Activated CD8-positive, alpha-beta memory T cell treated with anti-CD3 and anti-CD28 coated beads for 36 hours (primary cell): ENCODE results near the gene ERCC2. TPM values are rescaled to one million over a fixed set of nuclear protein-coding genes. Genes with fewer than 3 reads are reported as not detected.
"Not testable (repeated sequence)": the region's sequence is repeated elsewhere in the genome, so short reads cannot be mapped to it uniquely, and the experiment has no call there.

Experiments
- CTCF ChIA-PET: fragments of 350-600 bp; sonication (Branson Sonifier 250); formaldehyde crosslinking; loops from one replicate; lab custom pipeline; 2021; ENCODE audit warnings: antibody characterized with exemption; lab: Charles Lee
- POLR2A ChIA-PET: fragments of 350-600 bp; sonication (Branson Sonifier 250); formaldehyde crosslinking; loops from one replicate; lab custom pipeline; 2021; ENCODE audit warnings: antibody characterized with exemption; lab: Charles Lee
- total RNA-seq, 2 experiments: library from RNA; stranded (reverse); gene quantifications; one replicate each; pipeline ENCODE4 v1.2.3, GENCODE V29; 2021

ERCC2 gene
- 10 to 100 TPM; 23.8 to 27.0 TPM for total RNA-seq

DNA sequence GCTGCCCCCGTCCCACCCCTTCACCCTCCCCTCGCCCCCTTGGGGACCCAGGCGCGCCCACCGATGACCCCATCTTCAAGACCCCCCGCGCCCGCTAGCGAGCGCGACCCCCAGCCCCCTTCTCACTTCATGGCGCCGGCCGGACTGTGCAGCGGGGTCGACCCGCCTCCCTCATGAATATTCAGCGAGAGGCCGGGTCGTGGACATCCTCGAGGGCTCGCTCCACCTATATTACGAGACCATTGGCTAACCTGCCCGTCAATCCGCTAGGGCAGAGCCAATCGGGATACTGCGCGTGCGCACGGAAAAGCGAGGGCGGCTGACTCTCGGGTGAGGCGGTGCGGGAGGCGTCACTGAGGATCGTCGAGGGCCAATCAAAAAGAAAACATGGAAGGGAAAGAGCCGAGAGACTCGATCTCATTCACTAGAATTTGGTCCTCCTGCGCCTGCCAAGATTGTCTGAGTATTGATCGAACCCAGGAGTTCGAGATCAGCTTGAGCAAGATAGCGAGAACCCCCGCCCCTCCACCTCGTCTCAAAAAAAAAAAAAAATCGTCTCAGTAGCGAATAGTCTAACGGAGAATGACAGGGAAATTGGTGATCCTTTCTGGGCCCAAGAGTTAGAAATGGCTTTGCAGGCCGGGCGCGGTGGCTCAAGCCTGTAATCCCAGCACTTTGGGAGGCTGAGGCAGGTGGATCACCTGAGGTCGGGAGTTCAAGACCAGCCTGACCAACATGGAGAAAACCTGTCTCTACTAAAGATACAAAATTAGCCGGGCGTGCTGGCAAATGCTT lies at the start of gene ERCC2:
Gene ERCC2, minus strand, starts transcription at position 164 of the 795 bp plus-strand sequence. Its CDS starts 33 bp downstream, at position 131.
- CTCF ChIA-PET, result interaction anchor here (3.1 kb wide), 1 partner anchor 32 kb away, joined by 9 read pairs; no protein-coding TSS in a partner anchor
- POLR2A ChIA-PET, result interaction anchor here (1.0 kb wide), 1 partner anchor 68 kb away, joined by 3 read pairs; no protein-coding TSS in a partner anchor

DNA sequence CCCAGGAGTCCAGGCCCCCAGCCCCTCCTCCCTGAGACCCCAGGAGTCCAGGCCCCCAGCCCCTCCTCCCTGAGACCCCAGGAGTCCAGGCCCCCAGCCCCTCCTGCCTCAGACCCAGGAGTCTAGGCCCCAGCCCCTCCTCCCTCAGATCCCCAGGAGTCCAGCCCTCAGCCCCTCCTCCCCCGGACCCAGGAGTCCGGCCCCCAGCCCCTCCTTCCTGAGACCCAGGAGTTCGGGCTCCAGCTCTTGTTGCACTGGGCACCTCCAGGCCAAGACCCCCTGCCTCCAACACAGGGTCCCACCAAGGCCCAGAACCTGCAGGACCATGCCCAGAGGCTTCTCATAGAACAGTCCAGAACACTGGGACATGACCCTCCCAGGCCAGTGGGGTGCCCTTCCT lies 49.5 kb upstream of the ERCC2 start:
- ChIA-PET POLR2A (interaction anchor here (0.6 kb wide), 1 partner anchor 311 kb away, joined by 5 read pairs; no protein-coding TSS in a partner anchor), CTCF (interaction anchor here (1.6 kb wide), 1 partner anchor 65 kb away, joined by 6 read pairs; no protein-coding TSS in a partner anchor)

DNA sequence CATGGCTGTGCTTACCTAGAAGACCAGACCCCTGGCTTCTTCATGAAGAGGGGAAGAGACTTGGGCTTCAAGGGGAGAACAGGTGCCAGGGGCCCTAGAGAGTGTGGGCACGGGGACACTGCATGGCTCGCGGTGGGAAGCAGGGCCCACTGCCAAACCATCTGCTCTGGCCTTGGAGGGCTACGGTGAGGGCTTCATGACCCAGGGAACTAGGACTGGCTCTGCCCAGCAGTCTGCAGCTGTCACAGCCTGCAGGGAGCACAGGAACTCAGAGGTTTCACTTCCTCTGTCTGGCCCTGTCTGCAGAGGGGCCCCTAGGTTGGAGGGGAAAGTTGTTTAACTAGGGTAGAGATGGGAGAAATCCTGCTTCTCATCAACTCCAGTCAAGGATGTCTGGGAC lies 49.0 kb upstream of the ERCC2 start:
- ChIA-PET POLR2A (interaction anchor here (0.6 kb wide), 1 partner anchor 312 kb away, joined by 5 read pairs; no protein-coding TSS in a partner anchor), CTCF (no interaction called here)

DNA sequence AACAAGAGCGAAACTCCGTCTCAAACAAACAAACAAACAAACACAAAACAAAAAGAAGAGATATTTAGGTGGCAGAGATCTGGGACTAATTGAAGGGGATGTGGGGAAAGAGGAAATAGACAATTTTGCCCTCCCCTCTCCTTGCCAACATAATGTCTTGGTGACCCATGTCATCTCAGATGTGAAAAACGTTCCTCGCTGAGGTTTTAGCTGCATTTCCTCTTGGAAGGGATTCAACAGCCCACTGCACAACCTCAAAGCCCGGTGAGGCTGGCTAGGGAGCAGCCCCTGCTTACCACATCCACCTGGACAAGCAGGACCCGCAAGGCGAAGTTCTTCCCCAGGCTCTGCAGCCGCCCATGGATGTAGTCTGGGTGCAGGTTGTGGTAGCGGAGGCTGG lies 48.4 kb upstream of the ERCC2 start:
- CTCF ChIA-PET, result no interaction called here
- POLR2A ChIA-PET, result no interaction called here

DNA sequence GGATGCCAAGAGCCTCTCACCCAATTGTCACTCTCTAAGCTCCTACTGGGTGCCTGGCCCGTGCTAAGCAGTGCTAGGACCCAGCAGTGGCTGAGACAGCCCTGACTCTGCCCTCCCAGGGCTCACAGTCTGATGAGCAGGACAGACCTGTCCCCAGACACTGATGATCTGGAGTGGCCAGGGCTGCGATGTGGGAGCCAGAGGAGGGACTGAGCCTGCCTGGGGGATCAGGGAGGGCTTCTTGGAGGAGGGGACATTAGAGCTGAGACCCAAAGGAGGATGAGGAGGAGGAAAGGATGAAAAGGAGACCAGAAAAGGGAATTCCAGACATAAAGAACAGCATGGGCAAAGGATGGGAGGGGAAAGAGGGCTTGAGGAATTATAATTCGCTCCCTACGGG lies 46.8 kb upstream of the ERCC2 start:
- ChIA-PET POLR2A (no interaction called here), CTCF (no interaction called here)

DNA sequence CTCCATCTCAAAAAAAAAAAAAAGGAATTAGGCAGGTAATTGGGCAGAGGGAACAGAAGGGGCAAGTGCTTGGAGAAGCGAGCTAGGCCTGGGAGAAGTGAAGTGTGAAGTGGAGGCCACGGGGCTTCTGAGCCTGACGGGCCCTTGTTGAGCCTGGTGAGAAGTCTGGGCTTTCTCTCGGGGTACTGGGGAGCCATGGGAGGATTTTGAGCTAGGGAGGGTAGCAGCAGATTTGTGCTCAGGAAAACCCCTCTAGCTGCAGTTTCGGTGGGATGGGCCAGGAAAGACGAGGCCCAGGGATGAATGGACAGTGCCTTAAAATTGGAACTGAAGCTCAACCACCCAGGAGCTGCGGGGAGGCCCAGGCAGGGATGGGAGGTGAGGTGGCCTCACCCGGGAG lies 44.1 kb upstream of the ERCC2 start:
- ChIA-PET POLR2A (interaction anchor here (0.7 kb wide), 1 partner anchor 10 kb away, joined by 3 read pairs; the partner anchor contains the start of gene PPP1R13L), CTCF (interaction anchor here (1.0 to 2.1 kb wide), 2 partner anchors 10 to 64 kb away, joined by 3 to 5 read pairs; partner anchors contain the start of gene PPP1R13L)

DNA sequence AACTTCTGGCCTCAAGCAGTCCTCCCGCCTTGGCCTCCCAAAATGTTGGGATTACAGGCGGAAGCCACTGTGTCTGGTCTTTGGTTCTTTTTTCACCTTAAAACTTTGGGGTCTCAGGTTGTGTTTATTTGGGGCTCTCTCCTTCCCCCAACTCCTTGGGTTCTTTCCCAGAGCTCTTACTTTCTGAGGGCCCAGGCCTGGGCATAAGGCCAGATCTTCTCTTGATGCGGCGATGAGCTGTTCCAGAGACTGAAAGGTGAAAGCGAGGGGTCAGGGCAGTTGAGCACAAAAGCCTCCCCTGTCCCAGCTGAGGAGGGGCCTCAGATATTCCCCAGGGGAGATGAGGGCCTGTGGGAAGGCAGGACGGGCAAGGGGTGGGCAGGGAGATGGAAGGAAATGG lies 43.1 kb upstream of the ERCC2 start:
- ChIA-PET CTCF (interaction anchor here (1.0 to 2.1 kb wide), 5 partner anchors 8 to 71 kb away, joined by 3 to 6 read pairs (median 3); partner anchors contain the start of gene PPP1R13L), POLR2A (no interaction called here)

DNA sequence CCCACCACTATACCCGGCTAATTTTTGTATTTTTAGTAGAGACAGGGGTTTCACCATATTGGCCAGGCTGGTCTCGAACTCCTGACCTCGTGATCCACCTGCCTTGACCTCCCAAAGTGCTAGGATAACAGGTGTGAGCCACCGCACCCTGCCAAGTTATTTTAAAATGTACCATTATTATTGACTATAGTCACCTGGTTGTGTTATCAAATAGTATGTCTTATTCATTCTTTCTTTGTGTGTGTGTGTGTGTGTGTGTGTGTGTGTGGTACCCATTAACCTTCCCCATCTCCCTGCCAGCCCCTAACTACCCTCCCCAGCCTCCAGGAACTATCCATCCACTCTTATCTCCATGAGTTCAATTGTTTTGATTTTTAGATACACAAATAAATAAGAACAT lies 40.0 kb upstream of the ERCC2 start:
- CTCF ChIA-PET, result interaction anchor here (0.6 kb wide), 1 partner anchor 13 kb away, joined by 3 read pairs; the partner anchor contains the start of gene ERCC1
- POLR2A ChIA-PET, result not testable (repeated sequence)

DNA sequence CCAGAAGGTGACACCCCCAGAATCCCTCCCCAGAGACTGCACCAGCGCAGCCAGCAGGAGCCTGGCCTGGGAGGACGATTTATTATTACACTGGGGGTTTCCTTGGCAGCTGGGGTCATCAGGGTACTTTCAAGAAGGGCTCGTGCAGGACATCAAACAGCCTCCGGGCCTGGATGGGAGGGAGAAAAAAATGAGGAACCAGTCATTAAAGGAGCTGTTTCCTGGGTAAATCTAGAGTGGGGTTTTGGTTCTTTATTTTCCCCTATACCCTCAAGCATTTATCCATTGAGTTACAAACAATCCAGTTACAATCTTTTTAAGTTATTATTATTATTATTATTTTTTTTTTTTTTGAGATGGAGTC lies 39.2 kb upstream of the ERCC2 start:
- POLR2A ChIA-PET, result interaction anchor here (0.6 kb wide), 1 partner anchor 1339 kb away, joined by 4 read pairs; no protein-coding TSS in a partner anchor
- CTCF ChIA-PET, result interaction anchor here (0.6 kb wide), 1 partner anchor 685 kb away, joined by 3 read pairs; no protein-coding TSS in a partner anchor

DNA sequence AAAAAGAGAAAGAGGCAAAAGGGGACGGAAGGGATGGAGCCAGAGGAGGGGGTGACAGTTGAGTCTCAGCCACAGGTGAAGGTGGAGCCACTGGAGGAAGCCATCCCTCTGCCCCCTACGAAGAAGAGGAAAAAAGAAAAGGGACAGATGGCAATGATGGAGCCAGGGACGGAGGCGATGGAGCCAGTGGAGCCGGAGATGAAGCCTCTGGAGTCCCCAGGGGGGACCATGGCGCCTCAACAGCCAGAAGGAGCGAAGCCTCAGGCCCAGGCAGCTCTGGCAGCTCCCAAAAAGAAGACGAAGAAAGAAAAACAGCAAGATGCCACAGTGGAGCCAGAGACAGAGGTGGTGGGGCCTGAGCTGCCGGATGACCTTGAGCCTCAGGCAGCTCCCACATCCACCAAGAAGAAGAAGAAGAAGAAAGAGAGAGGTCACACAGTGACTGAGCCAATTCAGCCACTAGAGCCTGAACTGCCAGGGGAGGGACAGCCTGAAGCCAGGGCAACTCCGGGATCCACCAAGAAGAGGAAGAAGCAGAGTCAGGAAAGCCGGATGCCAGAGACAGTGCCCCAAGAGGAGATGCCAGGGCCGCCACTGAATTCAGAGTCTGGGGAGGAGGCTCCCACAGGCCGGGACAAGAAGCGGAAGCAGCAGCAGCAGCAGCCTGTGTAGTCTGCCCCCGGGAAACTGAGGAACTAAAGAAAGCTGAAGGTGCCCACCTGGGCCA lies 38.6 kb upstream of the ERCC2 start:
- ChIA-PET CTCF (interaction anchor here (0.6 kb wide), 1 partner anchor 685 kb away, joined by 3 read pairs; no protein-coding TSS in a partner anchor), POLR2A (interaction anchor here (0.6 kb wide), 1 partner anchor 1338 kb away, joined by 4 read pairs; no protein-coding TSS in a partner anchor)

DNA sequence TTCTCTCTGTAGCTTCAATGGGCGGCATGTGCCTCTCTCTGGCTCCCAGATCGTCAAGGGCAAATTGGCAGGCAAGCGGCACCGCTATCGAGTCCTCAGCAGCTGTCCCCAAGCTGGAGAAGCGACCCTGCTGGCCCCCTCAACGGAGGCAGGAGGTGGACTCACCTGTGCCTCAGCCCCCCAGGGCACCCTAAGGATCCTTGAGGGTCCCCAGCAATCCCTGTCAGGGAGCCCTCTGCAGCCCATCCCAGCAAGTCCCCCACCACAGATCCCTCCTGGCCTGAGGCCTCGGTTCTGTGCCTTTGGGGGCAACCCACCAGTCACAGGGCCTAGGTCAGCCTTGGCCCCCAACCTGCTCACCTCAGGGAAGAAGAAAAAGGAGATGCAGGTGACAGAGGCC lies 37.7 kb upstream of the ERCC2 start:
- POLR2A ChIA-PET, result interaction anchor here (0.9 kb wide), 1 partner anchor 23 kb away, joined by 3 read pairs; no protein-coding TSS in a partner anchor
- CTCF ChIA-PET, result interaction anchor here (1.1 to 1.5 kb wide), 3 partner anchors 34 to 77 kb away, joined by 3 to 7 read pairs (median 6); no protein-coding TSS in a partner anchor

DNA sequence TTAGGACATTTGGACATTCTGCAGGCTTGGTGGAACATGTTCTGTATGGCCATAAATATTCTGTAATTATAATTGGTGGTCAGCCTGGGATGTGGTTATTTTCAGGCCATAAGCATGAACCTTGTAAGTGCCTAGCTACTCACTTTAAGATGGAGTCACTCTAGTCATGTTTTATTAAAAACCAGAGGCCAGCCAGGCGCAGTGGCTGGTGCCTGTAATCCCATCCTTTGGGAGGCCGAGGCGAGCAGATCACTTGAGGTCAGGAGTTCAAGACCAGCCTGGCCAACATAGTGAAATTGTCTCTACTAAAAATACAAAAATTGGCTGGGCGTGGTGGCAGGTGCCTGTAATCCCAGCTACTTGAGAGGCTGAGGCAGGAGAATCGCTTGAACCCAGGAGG lies 37.2 kb upstream of the ERCC2 start:
- POLR2A ChIA-PET, result interaction anchor here (0.5 to 0.9 kb wide), 2 partner anchors 24 to 119 kb away, joined by 3 read pairs; no protein-coding TSS in a partner anchor
- CTCF ChIA-PET, result interaction anchor here (0.6 to 1.5 kb wide), 4 partner anchors 34 to 300 kb away, joined by 3 to 7 read pairs (median 4); no protein-coding TSS in a partner anchor

DNA sequence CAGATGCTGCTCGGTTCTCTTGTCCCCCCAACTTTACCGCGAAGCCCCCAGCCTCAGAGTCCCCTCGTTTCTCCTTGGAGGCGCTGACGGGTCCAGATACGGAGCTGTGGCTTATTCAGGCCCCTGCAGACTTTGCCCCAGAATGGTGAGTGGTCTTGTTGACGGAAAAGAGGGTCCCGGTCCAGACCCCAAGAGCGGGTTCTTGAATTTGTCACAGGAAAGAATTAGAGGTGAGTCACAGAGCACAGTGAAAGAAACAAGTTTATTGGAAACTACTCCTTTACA lies 36.7 kb upstream of the ERCC2 start:
- ChIA-PET CTCF (interaction anchor here (0.6 to 1.5 kb wide), 4 partner anchors 33 to 301 kb away, joined by 3 to 7 read pairs (median 4); no protein-coding TSS in a partner anchor), POLR2A (no interaction called here)

DNA sequence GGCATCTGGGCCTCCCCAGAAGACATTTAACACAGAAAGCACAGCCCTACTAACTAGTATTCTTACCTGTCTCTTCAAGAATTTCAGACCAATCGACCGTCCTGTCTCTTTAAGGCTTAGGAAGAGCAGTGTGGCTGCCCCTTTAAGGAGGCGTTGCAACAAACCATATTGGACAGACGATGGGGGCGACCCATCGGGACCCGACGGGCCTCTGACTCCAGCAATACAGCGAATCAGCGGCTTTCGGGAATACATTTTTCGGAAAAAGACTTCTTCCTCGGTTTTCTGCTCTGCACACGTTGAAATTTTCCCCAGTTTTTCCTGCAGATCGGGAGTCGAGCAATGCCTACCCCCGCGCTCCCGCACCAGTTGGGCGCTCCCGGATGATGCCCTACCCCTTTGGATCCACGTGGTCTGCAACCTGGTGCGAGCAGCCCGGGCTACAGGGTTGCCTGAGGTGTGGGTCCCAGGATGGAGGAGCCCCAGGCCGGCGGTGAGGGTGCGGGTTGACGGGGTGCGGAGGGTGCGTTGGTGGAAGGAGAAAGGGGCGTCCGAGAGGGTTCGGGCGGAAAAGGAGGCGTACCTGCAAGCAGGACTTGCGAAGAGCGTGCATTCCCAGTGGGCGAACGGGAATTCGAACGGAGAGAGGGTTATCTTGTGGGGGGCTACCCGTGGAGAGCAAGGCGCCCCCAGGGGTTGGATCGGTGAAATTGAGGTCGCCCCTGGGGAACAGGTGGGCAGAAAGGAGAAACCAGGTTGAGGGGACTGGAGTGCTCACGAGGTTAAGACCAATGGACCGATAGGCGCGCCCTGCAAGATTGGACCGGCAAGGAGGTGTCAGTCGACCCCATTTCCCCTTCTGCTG lies 36.1 kb upstream of the ERCC2 start, which contains the start of gene POLR1G:
Gene POLR1G, plus strand, starts transcription at position 419 of the 865 bp plus-strand sequence. Its CDS starts 53 bp downstream, at position 472.
- CTCF ChIA-PET, result interaction anchor here (1.0 to 1.5 kb wide), 4 partner anchors 33 to 79 kb away, joined by 3 to 8 read pairs (median 6); no protein-coding TSS in a partner anchor

DNA sequence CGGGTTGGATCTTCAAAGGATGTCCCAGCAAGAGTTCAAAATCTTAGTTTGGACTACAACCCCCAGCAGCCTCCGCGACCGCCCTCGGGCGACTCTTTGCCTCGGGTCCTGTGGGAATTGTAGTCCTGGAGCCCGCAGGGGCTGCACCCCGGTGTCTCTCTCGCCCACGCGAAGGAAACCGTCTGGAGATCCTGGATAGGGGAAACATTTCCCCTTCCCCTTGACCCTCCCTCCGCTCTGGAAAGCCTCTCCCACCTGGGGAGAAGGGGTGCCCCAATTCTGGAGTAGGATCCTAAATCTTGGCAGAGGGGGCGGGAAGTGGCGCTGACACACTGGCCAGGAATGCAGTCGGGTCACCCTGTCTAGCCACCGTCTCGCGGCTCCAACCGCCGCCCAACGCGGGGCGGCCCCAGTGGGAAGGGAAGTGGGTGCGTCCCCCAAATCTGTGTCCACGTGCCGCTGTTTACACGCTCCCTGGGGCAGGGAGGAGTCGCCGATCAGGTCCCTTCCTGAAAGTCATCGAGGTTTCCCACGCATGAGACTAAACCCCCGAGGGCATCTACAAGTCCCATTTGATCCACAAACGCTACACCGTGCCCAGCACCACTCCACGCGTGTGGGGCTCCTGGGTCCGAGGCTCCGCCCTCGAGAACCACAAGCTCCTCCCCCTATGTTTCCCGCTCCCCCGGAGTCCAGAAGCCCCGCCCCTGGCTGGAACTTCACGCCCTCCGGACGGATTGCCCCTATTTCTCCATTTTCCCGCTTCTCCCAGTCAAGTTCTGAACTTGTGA lies 35.3 kb upstream of the ERCC2 start:
- CTCF ChIA-PET, result interaction anchor here (0.6 to 6.0 kb wide), 6 partner anchors 8 to 257 kb away, joined by 3 to 28 read pairs (median 6); no protein-coding TSS in a partner anchor
- POLR2A ChIA-PET, result interaction anchor here (0.8 kb wide), 1 partner anchor 9 kb away, joined by 3 read pairs; no protein-coding TSS in a partner anchor

More for the DNA sequence above, 36.1 kb upstream of the ERCC2 start, which contains the start of gene POLR1G:
- POLR2A ChIA-PET, result no interaction called here

DNA sequence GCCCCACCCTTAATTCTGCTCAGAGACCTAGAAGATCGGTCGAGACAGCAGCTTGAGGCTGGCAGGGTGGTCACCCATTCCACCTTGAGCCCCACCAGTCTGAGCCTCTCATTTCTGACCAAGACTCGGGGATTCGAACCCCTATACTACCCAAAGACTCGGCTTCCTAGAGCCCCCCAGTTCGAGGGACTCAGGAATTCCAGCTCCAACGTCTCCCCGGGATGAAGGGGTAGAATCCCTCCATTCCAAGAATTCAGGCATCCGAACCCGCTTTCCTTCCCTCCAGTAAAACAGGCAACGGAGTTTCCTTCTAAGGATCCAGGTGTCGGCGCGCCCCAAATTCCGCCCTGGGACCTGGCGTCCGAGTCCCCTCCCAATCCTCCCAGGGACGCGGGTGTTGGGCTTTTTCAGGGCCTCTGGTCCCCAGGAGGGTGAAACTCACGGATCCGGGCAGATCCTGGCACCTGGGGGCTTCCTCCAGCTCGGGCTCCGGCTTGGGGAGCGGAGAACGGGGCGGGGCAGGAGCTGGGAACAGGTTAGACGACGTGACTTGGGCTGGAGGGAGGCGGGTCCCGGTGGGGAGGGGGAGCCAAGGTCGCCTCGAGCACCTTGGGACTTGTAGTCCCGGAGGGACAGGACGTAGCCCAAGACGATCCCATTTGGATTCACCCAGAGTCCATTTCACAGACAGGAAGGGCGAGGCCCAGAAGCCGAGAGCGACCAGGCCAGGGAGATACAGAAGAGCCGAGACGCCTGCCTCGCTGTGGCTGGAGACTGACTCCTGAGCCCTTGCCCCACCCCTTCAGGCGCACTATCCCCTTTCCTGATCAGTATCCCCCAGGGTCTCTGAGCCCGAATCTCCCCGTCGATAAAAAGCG lies 34.4 kb upstream of the ERCC2 start, which contains the start of gene PPP1R13L:
Gene PPP1R13L, minus strand, starts transcription at position 513 of the 878 bp plus-strand sequence. CDS start 6,751 bp downstream, outside the sequence.
- POLR2A ChIA-PET, result interaction anchor here (0.8 kb wide), 1 partner anchor 10 kb away, joined by 3 read pairs; no protein-coding TSS in a partner anchor

More for the DNA sequence above, 34.4 kb upstream of the ERCC2 start, which contains the start of gene PPP1R13L:
- CTCF ChIA-PET, result interaction anchor here (0.6 to 6.0 kb wide), 6 partner anchors 9 to 258 kb away, joined by 3 to 28 read pairs (median 4); no protein-coding TSS in a partner anchor
